Measurements from ENCODE around the gene EPHA6. TPM values are rescaled to one million over a fixed set of nuclear protein-coding genes. Genes with fewer than 3 reads are reported as not detected.

EPHA6 gene
- total and polyA plus RNA-seq, 9 of the 15 experiments (the other 6 are each of a cell fraction or from before 2014, with no cell fraction given) = not detected

- TF ChIP-seq, protein P1, sequence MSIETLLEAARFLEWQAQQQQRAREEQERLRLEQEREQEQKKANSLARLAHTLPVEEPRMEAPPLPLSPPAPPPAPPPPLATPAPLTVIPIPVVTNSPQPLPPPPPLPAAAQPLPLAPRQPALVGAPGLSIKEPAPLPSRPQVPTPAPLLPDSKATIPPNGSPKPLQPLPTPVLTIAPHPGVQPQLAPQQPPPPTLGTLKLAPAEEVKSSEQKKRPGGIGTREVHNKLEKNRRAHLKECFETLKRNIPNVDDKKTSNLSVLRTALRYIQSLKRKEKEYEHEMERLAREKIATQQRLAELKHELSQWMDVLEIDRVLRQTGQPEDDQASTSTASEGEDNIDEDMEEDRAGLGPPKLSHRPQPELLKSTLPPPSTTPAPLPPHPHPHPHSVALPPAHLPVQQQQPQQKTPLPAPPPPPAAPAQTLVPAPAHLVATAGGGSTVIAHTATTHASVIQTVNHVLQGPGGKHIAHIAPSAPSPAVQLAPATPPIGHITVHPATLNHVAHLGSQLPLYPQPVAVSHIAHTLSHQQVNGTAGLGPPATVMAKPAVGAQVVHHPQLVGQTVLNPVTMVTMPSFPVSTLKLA (conservative IDR thresholded peaks at IDR 0.05) = peak in 1 of 2 experiments; percentile 55; a peak in 2 of 4 replicates
- 0 out of 2 replicates have a peak, but pooled peaks have one; percentile 27 for TF ChIP-seq ZBTB17 (CRISPR knock-in tag; IDR thresholded peaks at IDR 0.05)
- no peak for TF ChIP-seq ZNF133 (CRISPR knock-in tag; IDR thresholded peaks at IDR 0.05)
- TF ChIP-seq HNRNPLL (IDR thresholded peaks at IDR 0.05; ENCODE audit: low read depth, low read length, poor library complexity, severe bottlenecking) = peak; percentile 56
- TF ChIP-seq, protein P2, sequence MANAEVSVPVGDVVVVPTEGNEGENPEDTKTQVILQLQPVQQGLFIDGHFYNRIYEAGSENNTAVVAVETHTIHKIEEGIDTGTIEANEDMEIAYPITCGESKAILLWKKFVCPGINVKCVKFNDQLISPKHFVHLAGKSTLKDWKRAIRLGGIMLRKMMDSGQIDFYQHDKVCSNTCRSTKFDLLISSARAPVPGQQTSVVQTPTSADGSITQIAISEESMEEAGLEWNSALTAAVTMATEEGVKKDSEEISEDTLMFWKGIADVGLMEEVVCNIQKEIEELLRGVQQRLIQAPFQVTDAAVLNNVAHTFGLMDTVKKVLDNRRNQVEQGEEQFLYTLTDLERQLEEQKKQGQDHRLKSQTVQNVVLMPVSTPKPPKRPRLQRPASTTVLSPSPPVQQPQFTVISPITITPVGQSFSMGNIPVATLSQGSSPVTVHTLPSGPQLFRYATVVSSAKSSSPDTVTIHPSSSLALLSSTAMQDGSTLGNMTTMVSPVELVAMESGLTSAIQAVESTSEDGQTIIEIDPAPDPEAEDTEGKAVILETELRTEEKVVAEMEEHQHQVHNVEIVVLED (CRISPR knock-in tag; IDR thresholded peaks at IDR 0.05) = 0 out of 2 replicates have a peak, but pooled peaks have one; percentile 42
- TF ChIP-seq SMAD4 (CRISPR knock-in tag; conservative IDR thresholded peaks at IDR 0.05) = no peak
- peak; percentile 35 to 39 for TF ChIP-seq E2F6 (IDR thresholded peaks at IDR 0.05; ENCODE audit: borderline replicate concordance in 1 of 2, extremely low read depth in 1 of 2, insufficient read depth in 1 of 2, insufficient read length in 1 of 2, low read depth in 1 of 2, low read length in 1 of 2, poor library complexity in 1 of 2, severe bottlenecking in 1 of 2)
- no peak for TF ChIP-seq SREBF2 (CRISPR knock-in tag; IDR thresholded peaks at IDR 0.05)
- TF ChIP-seq ZBTB9 (CRISPR knock-in tag; IDR thresholded peaks at IDR 0.05) = 0 out of 2 replicates have a peak, but pooled peaks have one; percentile 20
- TF ChIP-seq ELF2 (CRISPR knock-in tag; IDR thresholded peaks at IDR 0.05) = peak; percentile 35; the same call in 1 of the 2 replicates
- 0 out of 4 replicates have a peak, but pooled peaks of 1 of the 2 experiments have one; percentile 13 for TF ChIP-seq MAZ (CRISPR knock-in tag; conservative IDR thresholded peaks at IDR 0.05 in 1 of 2, IDR thresholded peaks at IDR 0.05 in 1 of 2)
- peak in 1 of 2 experiments; percentile 55; a peak in 1 of 4 replicates for TF ChIP-seq CSDE1 (IDR thresholded peaks at IDR 0.05)
Observed at GRCh38 chr3:97764407-97765238, 950.2 kb downstream of the EPHA6 start, which contains the start of gene ARL6 (continued).

Data from K562 (cell line).